Esophagus muscularis mucosa (tissue), 4 donors: ENCODE data around the gene CHRM4.

Experiments used
- EP300 ChIP-seq: sonication (generic); formaldehyde crosslinking; IDR thresholded peaks from one replicate; pipeline ENCODE4 v1.6.1; 2017; ENCODE audit warnings: antibody characterized with exemption
- POLR2A ChIP-seq: fragments of 450-650 bp; IDR thresholded peaks from one replicate; pipeline ENCODE4 v1.6.1; 2017; ENCODE audit warnings: antibody characterized with exemption, moderate library complexity, mild to moderate bottlenecking, low read depth
- TF ChIP-seq, protein P1 (sequence below), 3 experiments: fragments of 200-600 bp in 2 of 3; fragments of 450-650 bp in 1 of 3; sonication (generic) in 2 of 3; IDR thresholded peaks; one replicate each; pipeline ENCODE4 v1.5.1; 2017 to 2019; ENCODE audit warnings: antibody characterized with exemption in 3 of 3, mild to moderate bottlenecking in 2 of 3, moderate library complexity in 1 of 3

DNA sequence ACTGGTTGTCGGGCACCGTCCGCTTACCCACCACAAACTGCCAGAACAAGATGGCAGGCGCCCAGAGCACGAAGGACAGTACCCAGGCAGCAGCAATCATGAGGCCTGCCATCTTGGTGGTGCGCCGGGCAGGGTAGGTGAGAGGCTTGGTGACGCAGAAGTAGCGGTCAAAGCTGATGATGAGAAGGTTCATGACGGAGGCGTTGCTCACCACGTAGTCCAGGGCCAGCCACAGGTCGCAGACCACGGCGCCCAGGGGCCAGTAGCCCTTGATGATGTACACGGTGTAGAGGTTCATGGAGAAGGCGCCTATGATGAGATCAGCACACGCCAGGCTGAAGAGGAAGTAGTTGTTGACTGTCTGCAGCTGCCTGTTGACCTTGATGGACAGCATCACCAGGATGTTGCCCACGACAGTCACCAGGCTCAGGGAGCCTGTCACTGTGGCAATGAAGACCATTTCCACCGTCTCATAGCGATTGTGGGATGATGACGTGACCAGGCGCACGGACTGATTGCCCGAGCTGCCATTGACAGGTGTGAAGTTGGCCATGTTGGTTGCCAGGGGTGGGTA, 5.5 kb downstream of the CHRM4 start:
- TF ChIP-seq, protein P1, sequence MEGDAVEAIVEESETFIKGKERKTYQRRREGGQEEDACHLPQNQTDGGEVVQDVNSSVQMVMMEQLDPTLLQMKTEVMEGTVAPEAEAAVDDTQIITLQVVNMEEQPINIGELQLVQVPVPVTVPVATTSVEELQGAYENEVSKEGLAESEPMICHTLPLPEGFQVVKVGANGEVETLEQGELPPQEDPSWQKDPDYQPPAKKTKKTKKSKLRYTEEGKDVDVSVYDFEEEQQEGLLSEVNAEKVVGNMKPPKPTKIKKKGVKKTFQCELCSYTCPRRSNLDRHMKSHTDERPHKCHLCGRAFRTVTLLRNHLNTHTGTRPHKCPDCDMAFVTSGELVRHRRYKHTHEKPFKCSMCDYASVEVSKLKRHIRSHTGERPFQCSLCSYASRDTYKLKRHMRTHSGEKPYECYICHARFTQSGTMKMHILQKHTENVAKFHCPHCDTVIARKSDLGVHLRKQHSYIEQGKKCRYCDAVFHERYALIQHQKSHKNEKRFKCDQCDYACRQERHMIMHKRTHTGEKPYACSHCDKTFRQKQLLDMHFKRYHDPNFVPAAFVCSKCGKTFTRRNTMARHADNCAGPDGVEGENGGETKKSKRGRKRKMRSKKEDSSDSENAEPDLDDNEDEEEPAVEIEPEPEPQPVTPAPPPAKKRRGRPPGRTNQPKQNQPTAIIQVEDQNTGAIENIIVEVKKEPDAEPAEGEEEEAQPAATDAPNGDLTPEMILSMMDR (IDR thresholded peaks at IDR 0.05) = no peak
- TF ChIP-seq EP300 (no peak), POLR2A (no peak)
